GM12864 (cell line): ENCODE measurements around the gene SCN9A.
"Not testable (repeated sequence)": the region's sequence is repeated elsewhere in the genome, so short reads cannot be mapped to it uniquely, and the experiment has no call there.

ENCODE experiments used
- DNase-seq: peaks from one replicate; pipeline ENCODE4 v3.0.0-alpha.2; 2011; ENCODE audit warnings: low read depth
- H3K4me3 ChIP-seq: 2 replicates; pipeline ENCODE4 v1.5.1; 2011; ENCODE audit warnings: mild to moderate bottlenecking, low read depth, low read length, control low read depth
- CTCF ChIP-seq: IDR thresholded peaks from 2 replicates; pipeline ENCODE4 v1.5.1; 2011; ENCODE audit warnings: low read depth, mild to moderate bottlenecking, moderate library complexity, low read length, control low read depth, inconsistent platforms; ENCODE audit errors: missing control alignments

SCN9A gene

GRCh38 chr2:166365239-166365638, 10.5 kb downstream of the SCN9A start:
- no peak overlapping the region for H3K4me3 ChIP-seq
- TF ChIP-seq CTCF, result no peak
- DNase-seq, result no peak

- H3K4me3 ChIP-seq, result no peak overlapping the region
- DNase-seq, result no peak
- TF ChIP-seq CTCF, result no peak
Observed at GRCh38 chr2:166364476-166365161, 11.1 kb downstream of the SCN9A start.

- DNase-seq, result no peak
- peak; percentile 26 for TF ChIP-seq CTCF
- no peak overlapping the region for H3K4me3 ChIP-seq
Observed at GRCh38 chr2:166361351-166362153, 14.2 kb downstream of the SCN9A start.

GRCh38 chr2:166360906-166361305, 14.8 kb downstream of the SCN9A start:
- no peak for TF ChIP-seq CTCF

GRCh38 chr2:166360426-166360825, 15.3 kb downstream of the SCN9A start:
- no peak overlapping the region for H3K4me3 ChIP-seq
- no peak for TF ChIP-seq CTCF
- no peak for DNase-seq

More at GRCh38 chr2:166360906-166361305, 14.8 kb downstream of the SCN9A start:
- no peak overlapping the region for H3K4me3 ChIP-seq
- DNase-seq, result no peak

GRCh38 chr2:166357950-166358321, 17.8 kb downstream of the SCN9A start:
- DNase-seq, H3K4me3 ChIP-seq: not testable (repeated sequence)

- no peak for DNase-seq
- no peak for TF ChIP-seq CTCF
- no peak overlapping the region for H3K4me3 ChIP-seq
Observed at GRCh38 chr2:166357068-166357949, 18.4 kb downstream of the SCN9A start.
